Activated CD4-positive, alpha-beta T cell treated with anti-CD3 and anti-CD28 coated beads, Interleukin-2, amount 10 ng/mL, durations not matched to agents 24 days and 14 days (primary cell): ENCODE results near the gene LCA5. TPM values are rescaled to one million over a fixed set of nuclear protein-coding genes. Genes with fewer than 3 reads are reported as not detected.

Source experiments
- total RNA-seq: library from RNA; stranded (reverse); gene quantifications from 2 replicates; pipeline ENCODE4 v1.2.3, GENCODE V29; 2022

The LCA5 gene
- total RNA-seq, 1 donor from 2014 or later, result 0.05 TPM

Other genes starting within 250 kb of the LCA5 start
- gene SH3BGRL2, start 93.9 kb upstream of the LCA5 start, total RNA-seq, result 0.07 and 0.14 TPM in 2 replicates